Activated CD4-positive, alpha-beta T cell treated with anti-CD3 and anti-CD28 coated beads, Interleukin-2, amount 50 U/mL, for 1 hour (primary cell): Measurements from ENCODE around the gene KRT26.
"Not testable (repeated sequence)": the region's sequence is repeated elsewhere in the genome, so short reads cannot be mapped to it uniquely, and the experiment has no call there.

Experiments used
- DNase-seq: peaks from one replicate; pipeline ENCODE4 v3.0.0-alpha.2; 2020

KRT26 gene

GRCh38 chr17:40791787-40792436, 19.9 kb upstream of the KRT26 start:
- no peak for DNase-seq

DNA sequence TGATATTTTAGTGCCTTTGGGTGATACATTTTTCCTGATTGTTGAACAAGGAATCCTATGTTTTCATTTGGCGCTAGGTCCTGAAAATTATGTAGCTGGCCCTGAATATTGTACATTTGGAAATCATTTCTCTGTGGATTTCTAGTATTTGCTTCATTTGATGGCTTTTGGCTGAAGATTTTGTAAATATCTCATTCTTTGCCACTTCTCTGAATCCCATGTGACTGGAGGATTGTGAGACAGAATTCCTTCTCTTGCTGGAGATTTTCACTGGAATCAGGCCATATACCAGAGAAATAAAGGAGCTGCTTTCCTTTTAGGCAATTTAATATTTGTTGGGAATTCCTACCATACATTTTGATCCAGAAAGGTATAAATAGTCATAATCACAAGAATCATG, 19.1 kb upstream of the KRT26 start:
- DNase-seq, result no peak

DNA sequence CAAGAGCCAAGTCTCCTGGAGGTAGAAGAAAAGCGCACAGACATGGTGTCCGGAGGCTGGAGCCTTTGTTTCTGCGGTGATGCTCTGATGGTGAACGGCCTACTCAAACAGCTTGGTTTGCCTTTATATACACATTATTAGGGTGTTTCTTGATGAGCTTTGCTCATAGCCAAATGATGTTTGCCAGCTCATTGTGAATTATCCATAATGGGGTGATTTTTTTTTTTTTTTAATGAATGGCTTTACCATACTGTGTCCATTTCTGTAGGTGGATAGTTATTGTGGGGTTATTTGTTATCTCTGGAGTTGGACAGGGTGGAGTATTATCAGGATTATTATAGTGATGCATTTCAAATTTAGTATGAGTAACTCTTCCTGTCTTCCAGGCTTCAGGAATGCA, 10.4 kb upstream of the KRT26 start, which contains the start of gene KRT27:
Gene KRT27, minus strand, starts transcription at position 101 of the 400 bp plus-strand sequence. Its CDS starts 57 bp downstream, at position 44.
- no peak for DNase-seq

GRCh38 chr17:40779181-40779909, 7.3 kb upstream of the KRT26 start:
- DNase-seq, result peak; percentile 19

DNA sequence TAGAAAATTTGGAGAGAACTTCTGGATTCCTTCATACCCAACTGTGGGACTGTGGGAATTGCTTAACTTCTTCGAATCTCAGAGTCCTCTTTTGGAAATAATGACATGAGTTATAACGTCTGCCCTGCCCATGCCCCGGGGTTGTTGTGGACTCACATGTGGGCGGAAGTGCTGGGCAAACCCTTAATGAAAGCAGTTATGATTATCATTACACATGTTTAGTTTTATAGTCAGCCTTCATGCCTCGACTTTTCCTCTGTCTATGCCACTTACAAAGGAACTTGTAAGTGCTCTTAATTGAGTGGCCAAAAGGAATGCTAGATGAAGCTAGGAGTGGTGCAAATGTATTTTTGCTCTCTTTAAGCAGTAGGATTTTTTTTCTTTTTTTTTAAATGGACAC, 6.5 kb upstream of the KRT26 start:
- DNase-seq, result no peak

- DNase-seq, result no peak
Measured at GRCh38 chr17:40777971-40778370, 6.0 kb upstream of the KRT26 start.

DNA sequence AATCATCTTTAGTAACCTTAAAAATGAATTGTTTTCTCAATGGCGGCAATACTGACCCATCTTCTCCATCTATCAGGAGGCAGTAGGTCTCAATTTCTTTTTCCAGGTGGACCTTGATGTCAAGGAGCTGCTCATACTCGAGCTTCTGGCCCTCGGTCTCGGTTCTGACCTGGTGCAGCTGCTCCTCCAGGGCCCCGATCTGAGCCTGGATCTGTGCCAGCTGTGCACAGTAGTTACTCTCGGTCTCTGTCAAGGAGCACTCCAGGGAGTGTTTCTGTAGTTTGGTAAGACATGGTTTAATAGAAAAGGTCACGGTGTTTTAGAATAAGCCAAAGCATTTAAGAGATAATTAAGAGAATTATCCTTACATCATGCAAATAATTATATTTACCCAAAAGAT, 5.5 kb upstream of the KRT26 start:
- no peak for DNase-seq

- no peak for DNase-seq
Measured at GRCh38 chr17:40775945-40776344, 3.9 kb upstream of the KRT26 start.

DNA sequence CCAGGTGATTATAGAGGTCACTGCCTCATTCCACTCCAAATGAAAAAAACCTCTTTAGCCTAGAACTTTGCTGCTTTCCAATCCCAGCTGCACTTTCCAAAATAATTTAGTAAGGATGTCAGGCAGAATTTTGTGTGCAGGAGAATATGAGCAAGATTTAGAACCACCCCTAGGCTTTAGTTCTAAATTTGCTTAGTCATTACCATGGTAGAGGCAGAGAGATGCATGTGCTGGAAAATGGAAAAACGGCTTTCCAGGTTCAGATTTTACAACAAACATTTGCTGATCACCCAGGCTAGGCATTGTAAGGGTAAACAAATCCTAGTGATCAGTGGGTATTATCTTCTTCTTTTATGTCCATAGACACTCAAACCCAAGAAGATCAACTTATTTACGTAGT, 6.3 kb downstream of the KRT26 start:
- DNase-seq, result no peak

DNA sequence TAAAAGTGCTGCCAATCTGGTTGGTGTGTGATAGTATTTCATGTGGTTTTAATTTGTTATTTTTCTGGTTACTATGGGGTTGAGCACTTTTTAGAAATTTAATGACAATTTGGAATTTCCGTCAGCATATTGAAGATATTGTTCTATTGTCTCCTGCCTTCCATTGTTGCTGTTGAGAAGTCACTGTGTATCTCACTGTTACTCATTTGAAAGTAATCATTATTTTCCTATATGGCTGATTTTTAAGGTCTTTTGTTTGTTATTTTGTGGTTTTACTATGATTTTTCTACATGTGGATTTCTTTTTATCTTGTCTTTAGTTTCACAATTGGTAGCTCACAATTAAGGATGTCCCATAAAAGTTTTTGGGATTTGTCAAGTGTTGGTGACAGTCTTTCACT, 8.2 kb downstream of the KRT26 start:
- DNase-seq, result no peak

- DNase-seq, result no peak
Measured at GRCh38 chr17:40760105-40761016, 11.6 kb downstream of the KRT26 start.

- no peak for DNase-seq
Measured at GRCh38 chr17:40755231-40755630, 16.8 kb downstream of the KRT26 start, which contains the start of gene KRT25. KRT25 (minus strand) TSS chr17:40755331; CDS start chr17:40755271, 60 bp downstream.

GRCh38 chr17:40753804-40754203, 18.2 kb downstream of the KRT26 start:
- DNase-seq, result no peak

DNA sequence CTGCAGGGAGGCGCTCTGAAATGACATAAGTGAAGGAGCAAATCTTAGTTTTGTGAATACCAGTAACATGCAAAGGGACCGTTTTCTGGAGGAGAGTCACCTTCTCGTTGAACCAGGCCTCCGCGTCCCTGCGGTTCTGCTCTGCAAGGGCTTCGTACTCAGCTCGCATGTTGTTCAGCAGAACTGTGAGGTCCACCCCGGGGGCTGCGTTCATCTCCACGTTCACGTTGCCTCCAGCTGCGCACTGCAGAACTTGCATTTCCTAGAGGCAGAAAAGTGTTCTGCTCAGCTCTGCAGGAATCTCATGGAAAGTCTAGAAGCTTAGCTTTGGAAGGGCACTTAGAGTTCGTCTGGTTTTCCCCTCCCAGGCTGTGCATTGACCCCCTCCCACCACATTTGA, 20.9 kb downstream of the KRT26 start:
- DNase-seq, result no peak

DNA sequence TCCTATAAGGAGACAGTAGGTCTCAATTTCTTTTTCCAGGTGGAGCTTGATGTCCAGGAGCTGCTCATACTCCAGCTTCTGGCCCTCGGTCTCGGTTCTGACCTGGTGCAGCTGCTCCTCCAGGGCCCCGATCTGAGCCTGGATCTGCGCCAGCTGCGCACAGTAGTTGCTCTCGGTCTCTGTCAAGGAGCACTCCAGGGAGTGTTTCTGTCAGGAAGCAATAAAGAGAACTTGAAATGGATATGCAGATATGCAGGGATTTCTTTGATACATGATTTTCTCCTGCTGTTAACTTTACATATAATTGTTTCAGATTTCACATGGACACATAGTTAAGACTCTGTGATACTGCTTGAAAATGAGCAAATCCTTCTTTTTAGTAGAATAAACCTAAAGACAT, 21.6 kb downstream of the KRT26 start:
- DNase-seq, result no peak

GRCh38 chr17:40748666-40749065, 23.3 kb downstream of the KRT26 start:
- DNase-seq, result not testable (repeated sequence)

DNA sequence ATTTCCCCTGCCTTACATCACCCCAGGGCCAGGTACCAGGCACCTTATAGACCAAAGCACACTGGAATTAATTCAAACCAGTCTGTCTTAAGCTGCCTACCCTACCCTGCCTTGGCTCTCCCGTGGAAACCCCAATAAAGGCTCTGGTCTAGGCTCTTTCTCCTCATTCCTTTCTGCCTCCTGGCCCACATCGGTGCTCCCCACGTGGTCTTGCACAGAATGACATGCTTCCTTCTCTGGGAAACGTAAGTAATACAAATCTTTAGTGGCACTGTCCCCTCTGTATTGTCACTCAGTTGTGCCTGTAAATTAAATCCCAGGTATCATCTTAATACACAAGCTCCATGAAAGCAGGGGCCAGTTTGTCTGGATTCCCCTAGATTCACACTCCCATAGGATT, 33.4 kb downstream of the KRT26 start:
- no peak for DNase-seq

- no peak for DNase-seq
Measured at GRCh38 chr17:40735016-40735415, 37.0 kb downstream of the KRT26 start.

- no peak for DNase-seq
Measured at GRCh38 chr17:40734018-40734417, 38.0 kb downstream of the KRT26 start.

GRCh38 chr17:40730970-40731369, 41.0 kb downstream of the KRT26 start:
- no peak for DNase-seq

GRCh38 chr17:40727447-40728231, 44.4 kb downstream of the KRT26 start:
- no peak for DNase-seq

GRCh38 chr17:40726919-40727318, 45.1 kb downstream of the KRT26 start:
- no peak for DNase-seq

DNA sequence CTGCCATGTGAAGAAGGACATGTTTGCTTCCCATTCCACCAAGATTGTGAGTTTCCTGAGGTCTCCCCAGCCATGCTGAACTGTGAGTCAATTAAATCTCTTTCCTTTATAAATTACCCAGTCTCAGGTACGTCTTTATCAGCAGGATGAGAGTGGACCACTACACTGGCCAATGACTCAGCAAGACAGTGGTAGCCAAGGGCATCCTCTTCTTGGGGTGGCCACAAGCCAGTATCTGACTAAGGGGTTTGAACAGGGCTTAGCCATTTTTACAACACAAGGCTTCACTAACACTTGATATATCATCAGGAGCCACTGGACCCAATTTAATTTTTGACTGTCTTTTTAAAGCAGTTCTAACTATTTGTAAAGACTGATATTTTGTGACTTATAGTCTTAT, 47.3 kb downstream of the KRT26 start:
- no peak for DNase-seq
